Body of pancreas (tissue), 4 donors: ENCODE data around the gene ALDH1A2. TPM values are rescaled to one million over a fixed set of nuclear protein-coding genes. Genes with fewer than 3 reads are reported as not detected.

Experiments
- ATAC-seq: fragments of 150-250 bp; one replicate; pipeline ENCODE4 v1.9.1; 2016
- DNase-seq, 4 donors: peaks; one replicate each; pipeline ENCODE4 v3.0.0-alpha.2; 2019
- H3K27ac ChIP-seq, 4 donors: fragments of 200-600 bp; sonication (generic); 1 replicate in 3 of 4; 2 replicates in 1 of 4; pipeline versions ENCODE4 v1.5.1 to v1.6.1; 2016 to 2019; ENCODE audit warnings: mild to moderate bottlenecking in 1 of 4, mixed read lengths in 1 of 4, moderate library complexity in 1 of 4
- H3K27me3 ChIP-seq, 2 donors: fragments of 200-600 bp; sonication (generic); one replicate each; pipeline ENCODE4 v1.6.0; 2016; ENCODE audit warnings: mild to moderate bottlenecking in 1 of 2
- H3K36me3 ChIP-seq, 2 donors: fragments of 200-600 bp; sonication (generic); replicated peaks in 1 of 2; 2 replicates each; pipeline ENCODE4 v1.5.1; 2016; ENCODE audit warnings: low read depth in 2 of 2; ENCODE audit not compliant: insufficient read depth in 1 of 2
- H3K4me1 ChIP-seq: fragments of 200-600 bp; sonication (generic); one replicate; pipeline ENCODE4 v1.6.0; 2016
- H3K4me3 ChIP-seq, 2 donors: fragments of 200-600 bp; sonication (generic); 1 replicate in 1 of 2; 2 replicates in 1 of 2; pipeline ENCODE4 v1.5.1; 2016 to 2019
- H3K9me3 ChIP-seq, 3 donors: fragments of 200-600 bp; sonication (generic); 1 replicate in 2 of 3; 2 replicates in 1 of 3; pipeline ENCODE4 v1.5.1; 2016
- POLR2A ChIP-seq, 3 donors: fragments of 450-650 bp; IDR thresholded peaks; one replicate each; pipeline ENCODE4 v1.6.1; 2016; ENCODE audit warnings: antibody characterized with exemption in 3 of 3, mild to moderate bottlenecking in 2 of 3
- WGBS, 2 donors: methylation state at CpG; one replicate each; pipeline ENCODE4 v1.1.5; 2017; 5-methylcytosine and 5-hydroxymethylcytosine counted together
- intact Hi-C: fragments of 100-400 bp; cut with DNase I; formaldehyde crosslinking; loops from one replicate; pipeline ENCODE4 v1.15.1; 2023
- total RNA-seq, 2 donors: library from RNA; depleted of rRNA; stranded (reverse); fragments of >200 nt; gene quantifications; one replicate each; pipeline ENCODE4 v1.1.0, GENCODE V29; 2016
- TF ChIP-seq, protein P1 (sequence below), 7 experiments: fragments of 450-650 bp in 4 of 7; fragments of 200-600 bp in 3 of 7; sonication (generic) in 3 of 7; IDR thresholded peaks; one replicate each; pipeline ENCODE4 v1.5.1; 2016 to 2019; ENCODE audit warnings: antibody characterized with exemption in 7 of 7

The ALDH1A2 gene
- total RNA-seq, 2 donors from 2014 or later = 1.6 to 2.1 TPM

- intact Hi-C loops = no loop called here
- no peak for ATAC-seq
- H3K4me1 ChIP-seq = peaks cover 12% of the 10 kb centered on the region
These were observed 3.3 kb downstream of the ALDH1A2 start for GRCh38 chr15:58062175-58062574.

GRCh38 chr15:58060575-58060974 is 4.9 kb downstream of the ALDH1A2 start:
- intact Hi-C loops = no loop called here
- Histone ChIP-seq H3K27ac (no peak overlapping the region), H3K4me3 (no peak overlapping the region), H3K9me3 (no peaks in the 10 kb centered on the region), H3K36me3 (no peaks in the 10 kb centered on the region), H3K27me3 (peaks cover under 1 to 14% of the 10 kb centered on the region in 2 donors), H3K4me1 (peaks cover 5% of the 10 kb centered on the region)
- 82 to 96% methylated on average over 1 of the region's 1 CpG for WGBS, 2 donors
- TF ChIP-seq, protein P1, sequence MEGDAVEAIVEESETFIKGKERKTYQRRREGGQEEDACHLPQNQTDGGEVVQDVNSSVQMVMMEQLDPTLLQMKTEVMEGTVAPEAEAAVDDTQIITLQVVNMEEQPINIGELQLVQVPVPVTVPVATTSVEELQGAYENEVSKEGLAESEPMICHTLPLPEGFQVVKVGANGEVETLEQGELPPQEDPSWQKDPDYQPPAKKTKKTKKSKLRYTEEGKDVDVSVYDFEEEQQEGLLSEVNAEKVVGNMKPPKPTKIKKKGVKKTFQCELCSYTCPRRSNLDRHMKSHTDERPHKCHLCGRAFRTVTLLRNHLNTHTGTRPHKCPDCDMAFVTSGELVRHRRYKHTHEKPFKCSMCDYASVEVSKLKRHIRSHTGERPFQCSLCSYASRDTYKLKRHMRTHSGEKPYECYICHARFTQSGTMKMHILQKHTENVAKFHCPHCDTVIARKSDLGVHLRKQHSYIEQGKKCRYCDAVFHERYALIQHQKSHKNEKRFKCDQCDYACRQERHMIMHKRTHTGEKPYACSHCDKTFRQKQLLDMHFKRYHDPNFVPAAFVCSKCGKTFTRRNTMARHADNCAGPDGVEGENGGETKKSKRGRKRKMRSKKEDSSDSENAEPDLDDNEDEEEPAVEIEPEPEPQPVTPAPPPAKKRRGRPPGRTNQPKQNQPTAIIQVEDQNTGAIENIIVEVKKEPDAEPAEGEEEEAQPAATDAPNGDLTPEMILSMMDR (IDR thresholded peaks at IDR 0.05) = no peak
- no peak for TF ChIP-seq POLR2A (IDR thresholded peaks at IDR 0.05)
- DNase-seq (no peak), ATAC-seq (no peak)

More at GRCh38 chr15:58062175-58062574, 3.3 kb downstream of the ALDH1A2 start:
- H3K9me3 ChIP-seq = no peaks in the 10 kb centered on the region
- no peak for TF ChIP-seq POLR2A (IDR thresholded peaks at IDR 0.05)
- TF ChIP-seq, protein P1 (IDR thresholded peaks at IDR 0.05) = no peak
- no peak overlapping the region for H3K4me3 ChIP-seq
- no peaks in the 10 kb centered on the region for H3K36me3 ChIP-seq
- no peak overlapping the region for H3K27ac ChIP-seq
- WGBS, 2 donors = 39 to 50% methylated on average over 5 of the region's 5 CpGs
- DNase-seq = no peak
- peaks cover 5 to 17% of the 10 kb centered on the region in 2 donors for H3K27me3 ChIP-seq

- no peak for TF ChIP-seq POLR2A (IDR thresholded peaks at IDR 0.05)
- TF ChIP-seq, protein P1 (IDR thresholded peaks at IDR 0.05) = no peak
- H3K27ac ChIP-seq = peak overlapping the region in 2 of 4 donors; percentile 3 to 44
- ATAC-seq (no peak), DNase-seq (no peak)
- no peaks in the 10 kb centered on the region for H3K9me3 ChIP-seq
- intact Hi-C loops = no loop called here
- H3K27me3 ChIP-seq = no peaks in the 10 kb centered on the region
- no peak overlapping the region for H3K4me3 ChIP-seq
- H3K4me1 ChIP-seq = no peaks in the 10 kb centered on the region
- 24 to 48% methylated on average over 2 of the region's 2 CpGs for WGBS, 2 donors
- no peaks in the 10 kb centered on the region for H3K36me3 ChIP-seq
These were observed 6.8 kb downstream of the ALDH1A2 start for GRCh38 chr15:58058729-58059128.

GRCh38 chr15:58058073-58058472 is 7.4 kb downstream of the ALDH1A2 start:
- no peaks in the 10 kb centered on the region for H3K27me3 ChIP-seq
- 36 to 53% methylated on average over 3 of the region's 3 CpGs for WGBS, 2 donors
- intact Hi-C loops = no loop called here
- H3K4me1 ChIP-seq = no peaks in the 10 kb centered on the region
- DNase-seq = no peak
- no peaks in the 10 kb centered on the region for H3K9me3 ChIP-seq
- TF ChIP-seq, protein P1 (IDR thresholded peaks at IDR 0.05) = no peak
- no peak for TF ChIP-seq POLR2A (IDR thresholded peaks at IDR 0.05)
- ATAC-seq = no peak
- H3K27ac ChIP-seq = peak overlapping the region in 1 of 4 donors; percentile 41
- H3K4me3 ChIP-seq = no peak overlapping the region
- no peaks in the 10 kb centered on the region for H3K36me3 ChIP-seq

- no peak overlapping the region for H3K27ac ChIP-seq
- no peak overlapping the region for H3K4me3 ChIP-seq
- intact Hi-C loops = no loop called here
- no peaks in the 10 kb centered on the region for H3K4me1 ChIP-seq
- TF ChIP-seq POLR2A (IDR thresholded peaks at IDR 0.05) = no peak
- TF ChIP-seq, protein P1 (IDR thresholded peaks at IDR 0.05) = no peak
- ATAC-seq (no peak), DNase-seq (no peak)
- H3K36me3 ChIP-seq = no peaks in the 10 kb centered on the region
- no peaks in the 10 kb centered on the region for H3K9me3 ChIP-seq
- WGBS, 2 donors = 80 to 91% methylated on average over 1 of the region's 1 CpG
- no peaks in the 10 kb centered on the region for H3K27me3 ChIP-seq
These were observed 8.0 kb downstream of the ALDH1A2 start for GRCh38 chr15:58057559-58057958.
